A549 (cell line): ENCODE data around the gene OR1Q1. TPM values are rescaled to one million over a fixed set of nuclear protein-coding genes. Genes with fewer than 3 reads are reported as not detected.

Experiments used
- ATAC-seq, 2 experiments: fragments of 200-7000 bp in 1 of 2; fragments of >200 bp in 1 of 2; cut with Nextera tagmentation in 1 of 2; cut with Tn5 transposase in 1 of 2; 3 replicates each; pipeline versions ENCODE4 v1.8.0 to v1.9.1; 2018 to 2020; ENCODE audit warnings: mild to moderate bottlenecking in 1 of 2, moderate library complexity in 1 of 2
- CTCF ChIA-PET: fragments of 300-600 bp; sonication (Branson Sonifier 250); formaldehyde crosslinking; extraction: SDS; loops from one replicate; lab custom pipeline; 2021; ENCODE audit warnings: antibody characterized with exemption, inconsistent platforms; lab: Yijun Ruan, JAX
- POLR2A ChIA-PET: fragments of 350-600 bp; formaldehyde crosslinking; extraction: SDS; loops from one replicate; lab custom pipeline; 2021; ENCODE audit warnings: antibody characterized with exemption, inconsistent platforms; lab: Yijun Ruan, JAX
- DNase-seq, 2 experiments: peaks; one replicate each; pipeline versions ENCODE4 v3.0.0 to v3.0.0-alpha.2; 2011 to 2016; ENCODE audit warnings: low read depth in 1 of 2, low spot score in 1 of 2
- FAIRE-seq: peaks from 2 replicates; lab custom pipeline; 2011; peaks lifted over from hg19 to GRCh38; lab: Jason Lieb, UNC
- H3K27ac ChIP-seq, 2 experiments: fragments of >200 bp; sonication (Bioruptor Twin); formaldehyde crosslinking; 3 replicates each; pipeline ENCODE4 v1.5.1; 2016 to 2017
- H3K4me1 ChIP-seq: fragments of >200 bp; sonication (Bioruptor Twin); formaldehyde crosslinking; 3 replicates; pipeline ENCODE4 v1.6.1; 2016
- H3K4me2 ChIP-seq: fragments of >200 bp; sonication (Bioruptor Twin); formaldehyde crosslinking; 3 replicates; pipeline ENCODE4 v1.6.1; 2016
- H3K4me3 ChIP-seq: fragments of >200 bp; sonication (Bioruptor Twin); formaldehyde crosslinking; 3 replicates; pipeline ENCODE4 v1.5.1; 2016
- H3K9me3 ChIP-seq: fragments of >200 bp; sonication (Bioruptor Twin); formaldehyde crosslinking; 3 replicates; pipeline ENCODE4 v1.6.1; 2016
- CHD4 ChIP-seq: fragments of 200-600 bp; sonication (generic); IDR thresholded peaks from 2 replicates; pipeline ENCODE4 v1.6.1; 2016; ENCODE audit warnings: antibody characterized with exemption, mild to moderate bottlenecking, borderline replicate concordance
- CTCF ChIP-seq: fragments of >200 bp; sonication (Bioruptor Twin); formaldehyde crosslinking; IDR thresholded peaks from 3 replicates; pipeline ENCODE4 v1.5.1; 2016
- FOSB ChIP-seq: fragments of 250-450 bp; sonication (Bioruptor Pico); IDR thresholded peaks from 2 replicates; pipeline ENCODE4 v1.5.0; 2020; ENCODE audit warnings: mild to moderate bottlenecking, moderate library complexity
- FOXS1 ChIP-seq: fragments of 250-450 bp; sonication (Bioruptor Pico); IDR thresholded peaks from 2 replicates; pipeline ENCODE4 v1.5.0; 2020; ENCODE audit warnings: mild to moderate bottlenecking, moderate library complexity
- HMGXB4 ChIP-seq: fragments of 250-450 bp; sonication (Bioruptor Pico); IDR thresholded peaks from 2 replicates; pipeline ENCODE4 v1.5.0; 2021; ENCODE audit warnings: mild to moderate bottlenecking, moderate library complexity, borderline replicate concordance
- HOXA7 ChIP-seq: fragments of 250-450 bp; sonication (Bioruptor Pico); IDR thresholded peaks from 2 replicates; pipeline ENCODE4 v1.5.0; 2020; ENCODE audit warnings: mild to moderate bottlenecking, moderate library complexity
- HOXB13 ChIP-seq: fragments of 250-450 bp; sonication (Bioruptor Pico); IDR thresholded peaks from 2 replicates; pipeline ENCODE4 v1.5.0; 2020; ENCODE audit warnings: low read depth, mild to moderate bottlenecking, moderate library complexity
- MAZ ChIP-seq: fragments of 150-350 bp; IDR thresholded peaks from 2 replicates; pipeline ENCODE4 v1.6.1; 2014; ENCODE audit warnings: antibody characterized with exemption, low read depth, low read length, borderline replicate concordance
- NR3C1 ChIP-seq: fragments of >200 bp; sonication (Bioruptor Twin); formaldehyde crosslinking; IDR thresholded peaks from 3 replicates; pipeline ENCODE4 v1.6.1; 2017
- PHF8 ChIP-seq: fragments of 200-600 bp; sonication (generic); IDR thresholded peaks from 2 replicates; pipeline ENCODE4 v1.6.1; 2016; ENCODE audit warnings: low read depth, mild to moderate bottlenecking, antibody characterized with exemption, moderate library complexity, borderline replicate concordance
- POLR2A ChIP-seq: IDR thresholded peaks from 2 replicates; pipeline ENCODE4 v1.6.1; 2012; ENCODE audit warnings: mild to moderate bottlenecking, low read length
- RCOR1 ChIP-seq: fragments of 150-350 bp; IDR thresholded peaks from 2 replicates; pipeline ENCODE4 v1.6.1; 2014; ENCODE audit warnings: antibody characterized with exemption, low read length, low read depth
- SMC3 ChIP-seq: fragments of >200 bp; sonication (Bioruptor Twin); formaldehyde crosslinking; IDR thresholded peaks from 3 replicates; pipeline ENCODE4 v1.6.1; 2018; ENCODE audit warnings: inconsistent platforms
- SREBF2 ChIP-seq: fragments of 450-650 bp; IDR thresholded peaks from 2 replicates; pipeline ENCODE4 v1.6.1; 2014; ENCODE audit warnings: mild to moderate bottlenecking, moderate library complexity
- TP53 ChIP-seq: fragments of 250-450 bp; sonication (Bioruptor Pico); IDR thresholded peaks from 2 replicates; pipeline ENCODE4 v1.5.0; 2021; ENCODE audit warnings: mild to moderate bottlenecking, moderate library complexity
- ZFP36 ChIP-seq: fragments of 450-650 bp; IDR thresholded peaks from 2 replicates; pipeline ENCODE4 v1.6.1; 2014; ENCODE audit warnings: borderline replicate concordance; ENCODE audit not compliant: partially characterized antibody
- ZNF302 ChIP-seq: fragments of 250-450 bp; sonication (Bioruptor Pico); IDR thresholded peaks from 2 replicates; pipeline ENCODE4 v1.9.0; 2021; ENCODE audit warnings: inconsistent platforms, mild to moderate bottlenecking, moderate library complexity
- WGBS: methylation state at CpG from one replicate; pipeline ENCODE4 v1.1.6; 2017; ENCODE audit errors: missing lambda C conversion rate; 5-methylcytosine and 5-hydroxymethylcytosine counted together
- polyA plus RNA-seq, 4 experiments: library from polyadenylated mRNA; depleted of rRNA in 3 of 4; stranded (reverse); fragments of >200 nt; fragmentation: RNase III in 1 of 4; extraction: RNeasy Plus Mini Kit Qiagen cat#74134 plus additional on column Dnase treatment in 1 of 4; gene quantifications; 2 replicates in 3 of 4; 3 replicates in 1 of 4; pipeline ENCODE4 v1.2.3, GENCODE V29; 2011 to 2017
- TF ChIP-seq, protein P1 (sequence below): fragments of >200 bp; sonication (Bioruptor Twin); formaldehyde crosslinking; IDR thresholded peaks from 3 replicates; pipeline ENCODE4 v1.6.1; 2016
- TF ChIP-seq, protein P2 (sequence below): IDR thresholded peaks from 2 replicates; pipeline ENCODE4 v1.6.1; 2012
- TF ChIP-seq, protein P3 (sequence below): fragments of 450-650 bp; IDR thresholded peaks from 2 replicates; pipeline ENCODE4 v1.6.1; 2014; ENCODE audit warnings: antibody characterized with exemption

The OR1Q1 gene
- polyA plus RNA-seq, 2 of the 4 experiments (the other 2 are of a cell fraction), result 0.28 TPM; not detected in 1

GRCh38 chr9:122567901-122568300, 46.6 kb upstream of the OR1Q1 start (continued):
- no peak for TF ChIP-seq HMGXB4 (CRISPR knock-in tag)

DNA sequence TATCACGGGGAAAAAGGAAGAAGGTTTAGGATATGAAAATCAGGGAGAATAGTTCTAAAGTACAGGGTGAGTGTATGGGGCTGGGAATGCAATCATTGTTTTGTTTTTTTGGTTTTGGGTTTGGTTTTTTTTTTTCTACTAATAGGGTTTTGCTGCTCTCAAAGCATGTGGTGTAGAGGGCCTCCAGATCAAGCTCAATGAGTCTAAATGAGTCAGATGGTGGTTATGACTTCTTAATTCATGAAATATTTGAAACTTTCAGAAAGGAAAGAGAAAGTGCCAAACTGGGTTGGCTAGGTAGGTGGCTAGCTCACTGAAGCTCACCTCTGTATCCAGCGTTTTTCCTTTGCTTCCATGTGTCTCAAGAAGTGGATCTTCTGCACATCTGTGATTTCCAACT, 42.1 kb upstream of the OR1Q1 start:
- ATAC-seq (no peak), DNase-seq (no peak), FAIRE-seq (no peak)
- H3K4me3 ChIP-seq, result no peak overlapping the region
- WGBS, result 22% methylated on average over 2 of the region's 2 CpGs
- POLR2A ChIA-PET, result no interaction called here
- TF ChIP-seq, protein P1, sequence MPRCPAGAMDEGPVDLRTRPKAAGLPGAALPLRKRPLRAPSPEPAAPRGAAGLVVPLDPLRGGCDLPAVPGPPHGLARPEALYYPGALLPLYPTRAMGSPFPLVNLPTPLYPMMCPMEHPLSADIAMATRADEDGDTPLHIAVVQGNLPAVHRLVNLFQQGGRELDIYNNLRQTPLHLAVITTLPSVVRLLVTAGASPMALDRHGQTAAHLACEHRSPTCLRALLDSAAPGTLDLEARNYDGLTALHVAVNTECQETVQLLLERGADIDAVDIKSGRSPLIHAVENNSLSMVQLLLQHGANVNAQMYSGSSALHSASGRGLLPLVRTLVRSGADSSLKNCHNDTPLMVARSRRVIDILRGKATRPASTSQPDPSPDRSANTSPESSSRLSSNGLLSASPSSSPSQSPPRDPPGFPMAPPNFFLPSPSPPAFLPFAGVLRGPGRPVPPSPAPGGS, result no peak
- TF ChIP-seq SMC3 (no peak), ZFP36 (no peak), CHD4 (no peak), CTCF (no peak), FOXS1 (CRISPR knock-in tag) (no peak), HMGXB4 (CRISPR knock-in tag) (no peak), FOSB (no peak), MAZ (no peak), PHF8 (no peak), NR3C1 (no peak), POLR2A (no peak), HOXA7 (CRISPR knock-in tag) (no peak), ZNF302 (CRISPR knock-in tag) (no peak), HOXB13 (CRISPR knock-in tag) (no peak), RCOR1 (no peak), SREBF2 (no peak), TP53 (CRISPR knock-in tag) (no peak)
- TF ChIP-seq, protein P2, sequence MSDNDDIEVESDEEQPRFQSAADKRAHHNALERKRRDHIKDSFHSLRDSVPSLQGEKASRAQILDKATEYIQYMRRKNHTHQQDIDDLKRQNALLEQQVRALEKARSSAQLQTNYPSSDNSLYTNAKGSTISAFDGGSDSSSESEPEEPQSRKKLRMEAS, result no peak
- TF ChIP-seq, protein P3, sequence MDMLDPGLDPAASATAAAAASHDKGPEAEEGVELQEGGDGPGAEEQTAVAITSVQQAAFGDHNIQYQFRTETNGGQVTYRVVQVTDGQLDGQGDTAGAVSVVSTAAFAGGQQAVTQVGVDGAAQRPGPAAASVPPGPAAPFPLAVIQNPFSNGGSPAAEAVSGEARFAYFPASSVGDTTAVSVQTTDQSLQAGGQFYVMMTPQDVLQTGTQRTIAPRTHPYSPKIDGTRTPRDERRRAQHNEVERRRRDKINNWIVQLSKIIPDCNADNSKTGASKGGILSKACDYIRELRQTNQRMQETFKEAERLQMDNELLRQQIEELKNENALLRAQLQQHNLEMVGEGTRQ, result no peak
- no peaks in the 10 kb centered on the region for H3K4me1 ChIP-seq
- H3K27ac ChIP-seq, result no peak overlapping the region
- H3K4me2 ChIP-seq, result no peak overlapping the region
- no peaks in the 10 kb centered on the region for H3K9me3 ChIP-seq
- CTCF ChIA-PET, result no interaction called here
